ENCODE measurements around the gene TMEM41B.
"Not testable (repeated sequence)": the region's sequence is repeated elsewhere in the genome, so short reads cannot be mapped to it uniquely, and the experiment has no call there.

DNA sequence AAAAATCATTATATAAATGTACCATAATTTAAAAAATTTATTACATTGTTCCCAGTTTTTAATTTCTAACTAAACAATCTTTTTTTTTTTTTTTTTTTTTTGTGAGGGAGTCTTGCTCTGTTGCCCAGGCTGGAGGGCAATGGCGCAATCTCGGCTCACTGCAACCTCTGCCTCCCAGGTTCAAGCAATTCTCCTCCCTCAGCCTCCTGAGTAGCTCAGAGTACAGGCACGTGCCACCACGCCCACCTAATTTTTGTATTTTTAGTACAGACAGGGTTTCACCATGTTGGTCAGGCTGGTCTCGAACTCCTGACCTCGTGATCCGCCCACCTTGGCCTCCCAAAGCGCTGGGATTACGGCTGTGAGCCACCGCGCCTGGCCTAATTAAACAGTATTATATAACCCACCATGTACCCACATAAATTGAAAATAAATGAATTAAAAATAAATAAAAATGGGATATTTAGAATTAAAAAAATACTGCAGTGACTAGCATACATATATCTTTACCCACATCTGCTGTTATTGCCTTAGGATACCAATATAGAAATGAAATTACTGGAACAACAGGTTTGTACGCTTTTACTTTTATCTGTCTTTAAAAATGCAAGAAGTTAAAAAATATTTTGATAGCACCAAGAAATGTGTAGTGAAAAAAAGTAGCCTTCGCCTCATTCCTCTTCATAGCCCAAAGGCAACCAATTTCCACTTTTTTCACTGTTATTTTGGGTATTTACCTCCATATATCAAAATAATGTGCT lies 46.6 kb upstream of the TMEM41B start:
- TF ChIP-seq, protein P1, sequence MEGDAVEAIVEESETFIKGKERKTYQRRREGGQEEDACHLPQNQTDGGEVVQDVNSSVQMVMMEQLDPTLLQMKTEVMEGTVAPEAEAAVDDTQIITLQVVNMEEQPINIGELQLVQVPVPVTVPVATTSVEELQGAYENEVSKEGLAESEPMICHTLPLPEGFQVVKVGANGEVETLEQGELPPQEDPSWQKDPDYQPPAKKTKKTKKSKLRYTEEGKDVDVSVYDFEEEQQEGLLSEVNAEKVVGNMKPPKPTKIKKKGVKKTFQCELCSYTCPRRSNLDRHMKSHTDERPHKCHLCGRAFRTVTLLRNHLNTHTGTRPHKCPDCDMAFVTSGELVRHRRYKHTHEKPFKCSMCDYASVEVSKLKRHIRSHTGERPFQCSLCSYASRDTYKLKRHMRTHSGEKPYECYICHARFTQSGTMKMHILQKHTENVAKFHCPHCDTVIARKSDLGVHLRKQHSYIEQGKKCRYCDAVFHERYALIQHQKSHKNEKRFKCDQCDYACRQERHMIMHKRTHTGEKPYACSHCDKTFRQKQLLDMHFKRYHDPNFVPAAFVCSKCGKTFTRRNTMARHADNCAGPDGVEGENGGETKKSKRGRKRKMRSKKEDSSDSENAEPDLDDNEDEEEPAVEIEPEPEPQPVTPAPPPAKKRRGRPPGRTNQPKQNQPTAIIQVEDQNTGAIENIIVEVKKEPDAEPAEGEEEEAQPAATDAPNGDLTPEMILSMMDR (IDR thresholded peaks at IDR 0.05; ENCODE audit: insufficient read depth, low read length, poor library complexity, severe bottlenecking), result not testable (repeated sequence)
- not testable (repeated sequence) for TF ChIP-seq EZH2phosphoT487 (conservative IDR thresholded peaks at IDR 0.05; ENCODE audit: low read length)
